Activated effector memory CD4-positive, alpha-beta T cell treated with Interleukin-2 at 50 U/mL for 16 hours (primary cell): ENCODE results near the gene ARL17B.
A peak's percentile ranks its signal among the peaks of the same experiment; 100 is the strongest.
"Not testable (repeated sequence)": the region's sequence is repeated elsewhere in the genome, so short reads cannot be mapped to it uniquely, and the experiment has no call there.

Source experiments
- DNase-seq: peaks from one replicate; pipeline ENCODE4 v3.0.0-alpha.2; 2020

Gene ARL17B

GRCh38 chr17:46244949-46245768 lies 116.4 kb downstream of the ARL17B start:
- not testable (repeated sequence) for DNase-seq

GRCh38 chr17:46244339-46244913 lies 117.1 kb downstream of the ARL17B start:
- not testable (repeated sequence) for DNase-seq

DNA sequence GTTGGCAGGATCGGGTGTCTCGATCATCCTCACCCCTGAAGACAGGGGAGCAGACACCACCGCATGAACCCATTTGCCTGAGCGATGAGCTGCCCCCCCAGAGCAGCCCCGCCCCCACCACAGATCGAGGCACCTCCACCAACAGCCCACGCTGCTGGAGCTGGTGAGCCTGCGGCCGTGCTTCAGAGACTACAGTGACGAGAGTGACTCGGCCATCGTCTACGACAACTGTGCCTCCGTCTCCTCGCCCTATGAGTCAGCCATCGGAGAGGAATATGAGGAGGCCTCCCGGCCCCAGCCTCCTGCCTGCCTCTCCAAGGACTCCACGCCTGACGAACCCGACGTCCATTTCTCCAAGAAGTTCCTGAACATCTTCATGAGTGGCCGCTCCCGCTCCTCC lies 117.6 kb downstream of the ARL17B start:
- DNase-seq = not testable (repeated sequence)

DNA sequence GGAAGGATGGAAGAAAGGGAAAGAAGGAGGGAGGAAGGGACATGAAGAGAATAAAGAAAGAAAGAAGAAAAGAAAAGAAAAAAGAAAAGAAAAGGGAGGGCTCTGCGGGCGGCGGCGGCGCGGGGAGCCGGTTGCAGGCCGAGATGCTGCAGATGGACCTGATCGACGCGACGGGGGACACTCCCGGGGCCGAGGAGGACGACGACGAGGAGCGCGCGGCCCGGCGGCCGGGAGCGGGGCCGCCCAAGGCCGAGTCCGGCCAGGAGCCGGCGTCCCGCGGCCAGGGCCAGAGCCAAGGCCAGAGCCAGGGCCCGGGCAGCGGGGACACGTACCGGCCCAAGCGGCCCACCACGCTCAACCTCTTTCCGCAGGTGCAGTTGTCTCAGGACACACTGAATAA lies 118.1 kb downstream of the ARL17B start:
- not testable (repeated sequence) for DNase-seq

- not testable (repeated sequence) for DNase-seq
These were observed 130.2 kb downstream of the ARL17B start for GRCh38 chr17:46231359-46231758.

DNA sequence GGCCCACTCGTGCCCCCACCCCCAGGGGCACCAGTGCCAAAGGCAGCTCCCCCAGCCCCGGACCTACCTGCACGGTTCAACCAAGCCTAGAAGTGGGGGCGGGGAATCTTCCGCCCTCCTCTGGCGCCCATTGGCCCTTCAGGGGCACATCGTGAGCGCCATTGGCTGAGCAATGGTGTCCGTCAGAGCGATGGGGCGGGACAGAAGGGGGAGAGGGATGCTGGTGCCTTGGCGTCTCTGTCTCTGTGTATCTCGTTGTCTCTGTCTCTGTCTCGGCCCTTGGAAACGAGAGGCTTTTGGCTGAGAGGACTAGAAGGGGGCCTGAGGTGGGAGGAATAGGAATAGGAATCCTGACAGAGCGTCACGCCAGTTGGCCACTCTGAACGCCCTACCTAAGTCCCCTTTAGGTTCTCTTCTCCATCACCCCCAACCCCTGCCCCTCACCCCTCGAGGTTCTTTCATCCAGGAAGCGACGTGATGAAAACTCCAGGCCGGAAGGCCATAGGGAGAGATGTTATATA lies 136.2 kb downstream of the ARL17B start:
- DNase-seq = peak; percentile 95

GRCh38 chr17:46224864-46225263 lies 136.7 kb downstream of the ARL17B start:
- DNase-seq = not testable (repeated sequence)
